NCI-H146 treated with DMSO at 0.1 percent for 48 hours (cell line): ENCODE measurements around the gene PROB1.
"Not testable (repeated sequence)": the region's sequence is repeated elsewhere in the genome, so short reads cannot be mapped to it uniquely, and the experiment has no call there.

Experiments
- DNase-seq: peaks from one replicate; lab custom pipeline; 2025; ENCODE audit not compliant: unreplicated experiment; lab: John Stamatoyannopoulos, UW

Gene PROB1

GRCh38 chr5:139414581-139415130 is 19.8 kb upstream of the PROB1 start:
- no peak for DNase-seq

- no peak for DNase-seq
Observed at GRCh38 chr5:139413963-139414362, 19.1 kb upstream of the PROB1 start.

- no peak for DNase-seq
Observed at GRCh38 chr5:139413153-139413552, 18.2 kb upstream of the PROB1 start.

GRCh38 chr5:139410993-139411828 is 16.3 kb upstream of the PROB1 start:
- DNase-seq = no peak

- DNase-seq = no peak
Observed at GRCh38 chr5:139410121-139410992, 15.5 kb upstream of the PROB1 start.

GRCh38 chr5:139409116-139409515 is 14.2 kb upstream of the PROB1 start:
- DNase-seq = not testable (repeated sequence)

GRCh38 chr5:139408191-139408590 is 13.3 kb upstream of the PROB1 start:
- DNase-seq = no peak

GRCh38 chr5:139407517-139407916 is 12.6 kb upstream of the PROB1 start:
- no peak for DNase-seq

GRCh38 chr5:139406963-139407362 is 12.1 kb upstream of the PROB1 start:
- DNase-seq = no peak

- no peak for DNase-seq
Observed at GRCh38 chr5:139404484-139404840, 9.6 kb upstream of the PROB1 start.

GRCh38 chr5:139403787-139404483 is 9.0 kb upstream of the PROB1 start, which contains the start of gene SPATA24:
Gene SPATA24, minus strand, starts transcription at chr5:139404089. Its CDS starts 29 bp downstream, at chr5:139404060.
- DNase-seq = peak; percentile 79

GRCh38 chr5:139403418-139403786 is 8.5 kb upstream of the PROB1 start:
- DNase-seq = no peak

GRCh38 chr5:139402561-139403158 is 7.8 kb upstream of the PROB1 start:
- DNase-seq = no peak

GRCh38 chr5:139401546-139401945 is 6.6 kb upstream of the PROB1 start:
- no peak for DNase-seq

GRCh38 chr5:139399501-139400121 is 4.7 kb upstream of the PROB1 start:
- DNase-seq = no peak

- DNase-seq = no peak
Observed at GRCh38 chr5:139397921-139398320, 3.0 kb upstream of the PROB1 start.

- DNase-seq = no peak
Observed at GRCh38 chr5:139396691-139397090, 1.8 kb upstream of the PROB1 start.

GRCh38 chr5:139395844-139396640 is 1.1 kb upstream of the PROB1 start:
- DNase-seq = no peak

GRCh38 chr5:139394123-139394653 is 716 bp downstream of the PROB1 start:
- DNase-seq = no peak
